ENCODE measurements around the gene SPATA31D1.

SPATA31D1 gene

DNA sequence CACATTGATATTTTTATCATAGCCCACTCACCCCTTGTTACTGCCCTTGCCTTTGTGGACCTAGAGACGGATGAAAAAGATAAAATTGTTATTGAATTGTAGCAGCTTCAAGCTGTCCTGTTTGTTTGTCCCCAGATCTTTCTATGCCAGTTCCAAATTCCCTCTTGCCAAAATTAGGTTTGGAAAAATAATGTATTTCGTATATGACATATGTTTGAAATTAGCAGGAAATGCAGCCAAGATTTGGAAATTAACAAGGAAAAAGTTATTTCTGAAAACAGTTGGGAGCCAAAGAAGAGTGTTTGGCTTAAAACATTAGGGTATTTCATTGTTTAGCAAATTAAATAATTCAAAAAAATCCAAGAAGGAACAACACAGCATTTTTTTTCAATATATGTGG lies 33.5 kb downstream of the SPATA31D1 start:
- no peak for DNase-seq (ENCODE audit: low spot score)

- DNase-seq (ENCODE audit: low spot score): no peak
Measured at GRCh38 chr9:82024908-82025307, 36.3 kb downstream of the SPATA31D1 start.

- no peak for DNase-seq (ENCODE audit: low spot score)
Measured at GRCh38 chr9:82031538-82032280, 43.1 kb downstream of the SPATA31D1 start.

DNA sequence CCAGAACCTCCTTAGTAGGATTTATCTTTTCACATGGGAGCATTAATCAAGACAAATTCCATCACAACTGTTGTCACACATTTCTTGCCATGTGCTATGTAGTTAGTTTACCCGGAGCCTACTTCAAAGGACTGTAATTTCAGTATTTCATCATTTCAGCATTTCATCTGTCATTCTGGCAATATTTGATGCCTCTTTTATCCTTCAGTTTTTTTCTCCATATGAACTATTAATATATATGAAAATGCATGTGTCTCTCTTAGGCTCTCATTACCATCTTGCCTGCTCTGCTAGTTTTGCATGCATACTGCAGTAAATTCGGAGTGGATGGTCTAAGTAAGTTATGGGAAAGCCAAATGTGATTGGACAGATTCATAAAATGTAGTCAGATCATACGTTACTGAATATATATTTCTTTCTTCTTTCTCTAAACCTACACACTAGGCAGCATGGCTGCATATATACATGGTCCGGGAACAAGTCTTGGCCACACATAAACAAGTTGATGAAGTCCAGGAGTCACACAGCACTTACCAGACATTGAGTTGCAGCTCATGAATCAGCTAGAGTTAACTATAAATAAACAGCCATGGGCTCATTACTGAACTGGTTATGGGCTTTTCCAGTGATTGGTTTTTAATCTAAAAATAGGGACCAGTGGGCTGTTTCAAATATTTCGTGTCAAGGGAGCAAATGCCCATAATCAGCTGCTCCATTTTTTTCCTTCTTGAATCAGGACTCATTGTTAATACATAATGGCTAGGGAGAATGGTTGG lies 46.6 kb downstream of the SPATA31D1 start:
- DNase-seq (ENCODE audit: low spot score): no peak

- no peak for DNase-seq (ENCODE audit: low spot score)
Measured at GRCh38 chr9:82036086-82036485, 47.5 kb downstream of the SPATA31D1 start.

- DNase-seq (ENCODE audit: low spot score): no peak
Measured at GRCh38 chr9:82037126-82037525, 48.6 kb downstream of the SPATA31D1 start.

DNA sequence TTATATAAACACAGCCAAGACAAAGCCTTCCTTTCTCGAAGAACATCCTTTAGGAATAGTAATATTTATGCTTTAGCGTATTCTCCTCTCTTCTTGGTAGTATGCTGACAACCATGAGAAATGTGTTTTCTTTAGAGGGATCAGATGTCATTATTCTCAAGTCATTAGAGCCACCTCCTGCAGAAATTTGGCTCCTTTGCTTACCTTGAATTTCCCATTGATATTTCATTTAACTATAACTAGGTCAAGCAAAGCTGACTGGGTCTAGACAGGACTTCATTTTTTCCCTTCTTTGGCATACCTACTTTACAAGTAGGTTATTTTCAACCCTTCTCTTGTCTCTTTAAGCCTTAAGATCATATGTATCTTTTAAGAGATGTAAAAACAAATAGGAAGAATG lies 50.3 kb downstream of the SPATA31D1 start:
- DNase-seq (ENCODE audit: low spot score): no peak

Data from kidney capillary endothelial cell (primary cell).